GM23248 (cell line): ENCODE results near the gene CA12. TPM values are rescaled to one million over a fixed set of nuclear protein-coding genes. Genes with fewer than 3 reads are reported as not detected.
A peak's percentile ranks its signal among the peaks of the same experiment; 100 is the strongest.

Experiments
- DNase-seq: peaks from one replicate; pipeline ENCODE4 v3.0.0-alpha.2; 2015
- H2AFZ ChIP-seq: fragments of 200-600 bp; sonication (generic); 2 replicates; pipeline ENCODE4 v1.6.1; 2016; ENCODE audit warnings: antibody characterized with exemption
- H3F3A ChIP-seq: fragments of 200-600 bp; sonication (generic); 2 replicates; pipeline ENCODE4 v1.6.1; 2016; ENCODE audit warnings: mild to moderate bottlenecking, antibody characterized with exemption, mixed run types; ENCODE audit not compliant: insufficient read depth
- H3K27ac ChIP-seq: fragments of 200-600 bp; sonication (generic); 2 replicates; pipeline ENCODE4 v1.5.1; 2016; ENCODE audit warnings: mild to moderate bottlenecking
- H3K27me3 ChIP-seq: fragments of 200-600 bp; sonication (generic); replicated peaks from 2 replicates; pipeline ENCODE4 v1.6.1; 2016; ENCODE audit warnings: mild to moderate bottlenecking; ENCODE audit not compliant: insufficient read depth
- H3K36me3 ChIP-seq: fragments of 200-600 bp; sonication (generic); 2 replicates; pipeline ENCODE4 v1.6.1; 2016; ENCODE audit warnings: low read depth, mild to moderate bottlenecking
- H3K4me1 ChIP-seq: fragments of 200-600 bp; sonication (generic); 2 replicates; pipeline ENCODE4 v1.6.1; 2016; ENCODE audit warnings: mild to moderate bottlenecking; ENCODE audit not compliant: insufficient read depth
- H3K4me2 ChIP-seq: fragments of 200-600 bp; sonication (generic); one replicate; pipeline ENCODE4 v1.6.1; 2016; ENCODE audit warnings: mild to moderate bottlenecking; ENCODE audit not compliant: unreplicated experiment
- H3K4me3 ChIP-seq: fragments of 200-600 bp; sonication (generic); 2 replicates; pipeline ENCODE4 v1.5.1; 2016; ENCODE audit warnings: mild to moderate bottlenecking
- H3K79me2 ChIP-seq: fragments of 200-600 bp; sonication (generic); 2 replicates; pipeline ENCODE4 v1.6.1; 2016; ENCODE audit warnings: mild to moderate bottlenecking; ENCODE audit not compliant: insufficient read depth
- H3K9ac ChIP-seq: fragments of 200-600 bp; sonication (generic); 2 replicates; pipeline ENCODE4 v1.6.1; 2016; ENCODE audit warnings: mild to moderate bottlenecking
- H3K9me2 ChIP-seq: fragments of 200-600 bp; sonication (generic); 2 replicates; pipeline ENCODE4 v1.6.1; 2016; ENCODE audit warnings: mixed run types, mild to moderate bottlenecking, moderate library complexity; ENCODE audit not compliant: insufficient read depth
- H3K9me3 ChIP-seq: fragments of 200-600 bp; sonication (generic); one replicate; pipeline ENCODE4 v1.6.1; 2017; ENCODE audit warnings: low read depth
- H4K20me1 ChIP-seq: fragments of 200-600 bp; sonication (generic); 2 replicates; pipeline ENCODE4 v1.6.0; 2016; ENCODE audit not compliant: insufficient read depth
- EZH2 ChIP-seq: fragments of 200-600 bp; sonication (generic); IDR thresholded peaks from 2 replicates; pipeline ENCODE4 v1.6.1; 2018; ENCODE audit warnings: antibody characterized with exemption, mild to moderate bottlenecking; ENCODE audit not compliant: insufficient read depth, poor library complexity, severe bottlenecking
- EZH2phosphoT487 ChIP-seq: fragments of 200-600 bp; sonication (generic); IDR thresholded peaks from 2 replicates; pipeline ENCODE4 v1.6.1; 2018; ENCODE audit warnings: antibody characterized with exemption, moderate library complexity, mild to moderate bottlenecking, low read depth; ENCODE audit not compliant: insufficient read depth
- WGBS, 2 experiments: methylation state at CpG; one replicate each; pipeline ENCODE4 v1.1.6; 2015 to 2017; ENCODE audit warnings: low lambda C conversion rate in 2 of 2, low coverage in 1 of 2; ENCODE audit errors: missing lambda C conversion rate in 2 of 2; 5-methylcytosine and 5-hydroxymethylcytosine counted together
- in situ Hi-C: fragments of 300-500 bp; cut with MboI; formaldehyde crosslinking; loops from 2 replicates; pipeline ENCODE4 v1.15.0; 2020
- polyA plus RNA-seq: library from polyadenylated mRNA; unstranded; fragments of >200 nt; fragmentation: Nextera tagmentation; extraction: Ambion mirVana; gene quantifications from 2 replicates; pipeline ENCODE4 v1.2.1, GENCODE V29; 2016
- total RNA-seq: library from RNA; depleted of rRNA; stranded (reverse); fragments of >200 nt; shearing (Covaris generic); gene quantifications from 2 replicates; pipeline ENCODE4 v1.2.3, GENCODE V29; 2014

CA12 gene
- total and polyA plus RNA-seq, 2 experiments from 2014 or later: 41.8 to 42.1 TPM

DNA sequence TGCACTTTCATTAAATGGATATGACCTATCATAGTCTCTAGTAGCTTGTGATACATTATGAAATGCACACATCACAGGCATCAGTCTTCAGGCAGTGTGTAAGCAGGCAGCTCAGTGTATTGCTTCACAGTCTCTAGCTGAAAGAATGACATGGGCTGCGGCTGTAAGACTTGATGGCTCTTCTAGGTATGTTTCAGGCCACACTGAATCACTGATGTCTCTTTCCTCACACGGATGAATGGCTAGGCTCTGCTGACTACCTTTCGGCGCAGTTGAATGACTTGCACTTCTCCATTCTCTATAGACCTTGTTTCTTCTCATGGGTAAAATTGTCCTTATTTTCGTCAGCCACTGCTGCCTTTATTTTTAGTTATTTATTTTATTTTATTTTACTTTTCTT lies 88.9 kb downstream of the CA12 start:
- in situ Hi-C loops: loop anchor here (5.0 kb wide), 1 partner anchor 110 kb away; no protein-coding TSS in a partner anchor
- H3K79me2 ChIP-seq: no peaks in the 10 kb centered on the region
- no peaks in the 10 kb centered on the region for H3K27me3 ChIP-seq
- no peak overlapping the region for H2AFZ ChIP-seq
- peak overlapping the region; percentile 84; the same call in 1 of the 2 replicates for H3K27ac ChIP-seq
- WGBS, 2 experiments: 91 to 94% methylated on average over 5 of the region's 5 CpGs
- DNase-seq: peak; percentile 47
- H3K9me3 ChIP-seq: no peaks in the 10 kb centered on the region
- TF ChIP-seq EZH2 (no peak), EZH2phosphoT487 (no peak)
- H3K9ac ChIP-seq: no peak overlapping the region
- peaks cover 28% of the 10 kb centered on the region for H3K4me1 ChIP-seq
- H3K36me3 ChIP-seq: peaks cover 5% of the 10 kb centered on the region; the same call in 1 of the 2 replicates
- no peak overlapping the region for H3K4me2 ChIP-seq
- no peak overlapping the region for H3K4me3 ChIP-seq
- no peaks in the 10 kb centered on the region for H4K20me1 ChIP-seq
- H3F3A ChIP-seq: peaks cover 33% of the 10 kb centered on the region
- H3K9me2 ChIP-seq: no peaks in the 10 kb centered on the region

GRCh38 chr15:63292241-63292640 lies 89.4 kb downstream of the CA12 start:
- peak overlapping the region; percentile 44 for H3K4me2 ChIP-seq
- no peaks in the 10 kb centered on the region for H3K9me3 ChIP-seq
- TF ChIP-seq EZH2 (no peak), EZH2phosphoT487 (no peak)
- no peak overlapping the region for H3K9ac ChIP-seq
- WGBS, 2 experiments: 95 to 100% methylated on average over 3 of the region's 3 CpGs
- no peaks in the 10 kb centered on the region for H3K9me2 ChIP-seq
- 0 out of 2 replicates have a peak overlapping the region, but pooled peaks have one; percentile 25 for H2AFZ ChIP-seq
- H3F3A ChIP-seq: peaks cover 38% of the 10 kb centered on the region
- 0 out of 2 replicates have a peak, but pooled peaks cover 3% of the 10 kb centered on the region for H3K36me3 ChIP-seq
- in situ Hi-C loops: loop anchor here (5.0 kb wide), 1 partner anchor 110 kb away; no protein-coding TSS in a partner anchor
- peaks cover 32% of the 10 kb centered on the region for H3K4me1 ChIP-seq
- no peak overlapping the region for H3K4me3 ChIP-seq
- no peak for DNase-seq
- no peaks in the 10 kb centered on the region for H3K79me2 ChIP-seq
- H3K27ac ChIP-seq: peak overlapping the region; percentile 84
- no peaks in the 10 kb centered on the region for H4K20me1 ChIP-seq
- no peaks in the 10 kb centered on the region for H3K27me3 ChIP-seq

GRCh38 chr15:63291507-63291906 lies 90.1 kb downstream of the CA12 start:
- TF ChIP-seq EZH2: no peak
- TF ChIP-seq EZH2phosphoT487: no peak
- Histone ChIP-seq H3K4me2 (peak overlapping the region; percentile 44), H2AFZ (peak overlapping the region; percentile 25), H3K4me3 (0 out of 2 replicates have a peak overlapping the region, but pooled peaks have one; percentile 4), H3K27ac (peak overlapping the region; percentile 84), H3K4me1 (peaks cover 39% of the 10 kb centered on the region), H3K9me3 (no peaks in the 10 kb centered on the region), H3F3A (peaks cover 41% of the 10 kb centered on the region), H3K9me2 (no peaks in the 10 kb centered on the region), H3K79me2 (no peaks in the 10 kb centered on the region), H3K9ac (peak overlapping the region; percentile 15), H3K36me3 (0 out of 2 replicates have a peak, but pooled peaks cover 3% of the 10 kb centered on the region), H4K20me1 (no peaks in the 10 kb centered on the region), H3K27me3 (no peaks in the 10 kb centered on the region)
- peak; percentile 87 for DNase-seq
- in situ Hi-C loops: loop anchor here (5.0 kb wide), 1 partner anchor 111 kb away; no protein-coding TSS in a partner anchor

GRCh38 chr15:63288778-63289378 lies 92.8 kb downstream of the CA12 start:
- H3K9me2 ChIP-seq: no peaks in the 10 kb centered on the region
- H3K9ac ChIP-seq: no peak overlapping the region
- no peaks in the 10 kb centered on the region for H3K79me2 ChIP-seq
- peaks cover 39% of the 10 kb centered on the region for H3K4me1 ChIP-seq
- H4K20me1 ChIP-seq: no peaks in the 10 kb centered on the region
- H3K36me3 ChIP-seq: peaks cover 25% of the 10 kb centered on the region
- TF ChIP-seq EZH2 (no peak), EZH2phosphoT487 (no peak)
- 1 to 3% methylated on average over 4 of the region's 4 CpGs for WGBS, 2 experiments
- H2AFZ ChIP-seq: 0 out of 2 replicates have a peak overlapping the region, but pooled peaks have one; percentile 14
- no peak overlapping the region for H3K4me3 ChIP-seq
- H3K4me2 ChIP-seq: no peak overlapping the region
- no peak overlapping the region for H3K27ac ChIP-seq
- in situ Hi-C loops: no loop called here
- DNase-seq: peak; percentile 83
- no peaks in the 10 kb centered on the region for H3K27me3 ChIP-seq
- H3K9me3 ChIP-seq: no peaks in the 10 kb centered on the region
- H3F3A ChIP-seq: peaks cover 41% of the 10 kb centered on the region
